Endothelial cell of umbilical vein (primary cell): Measurements from ENCODE around the gene DNAJA4.

Experiments
- EZH2 ChIP-seq: IDR thresholded peaks from 2 replicates; pipeline ENCODE4 v1.6.1; 2012; ENCODE audit warnings: borderline replicate concordance, low read depth, mild to moderate bottlenecking, moderate library complexity, low read length, inconsistent platforms; ENCODE audit not compliant: severe bottlenecking
- JUN ChIP-seq: IDR thresholded peaks from 2 replicates; pipeline ENCODE4 v1.6.1; 2011; ENCODE audit warnings: borderline replicate concordance, low read depth; ENCODE audit not compliant: insufficient read length, insufficient read depth
- POLR2A ChIP-seq: IDR thresholded peaks from 2 replicates; pipeline ENCODE4 v1.6.1; 2012; ENCODE audit warnings: low read depth, mild to moderate bottlenecking, control low read depth, low read length
- TF ChIP-seq, protein P1 (sequence below), 2 donors: IDR thresholded peaks; 1 replicate in 1 of 2; 2 replicates in 1 of 2; pipeline ENCODE4 v1.5.1; 2011; ENCODE audit warnings: low read length in 2 of 2, mild to moderate bottlenecking in 2 of 2, moderate library complexity in 2 of 2, control low read depth in 1 of 2, inconsistent platforms in 1 of 2, low read depth in 1 of 2; ENCODE audit not compliant: insufficient read depth in 1 of 2; ENCODE audit errors: extremely low read depth in 1 of 2
- TF ChIP-seq, protein P2 (sequence below): IDR thresholded peaks from 2 replicates; pipeline ENCODE4 v1.6.1; 2011; ENCODE audit not compliant: insufficient read depth, insufficient read length

DNA sequence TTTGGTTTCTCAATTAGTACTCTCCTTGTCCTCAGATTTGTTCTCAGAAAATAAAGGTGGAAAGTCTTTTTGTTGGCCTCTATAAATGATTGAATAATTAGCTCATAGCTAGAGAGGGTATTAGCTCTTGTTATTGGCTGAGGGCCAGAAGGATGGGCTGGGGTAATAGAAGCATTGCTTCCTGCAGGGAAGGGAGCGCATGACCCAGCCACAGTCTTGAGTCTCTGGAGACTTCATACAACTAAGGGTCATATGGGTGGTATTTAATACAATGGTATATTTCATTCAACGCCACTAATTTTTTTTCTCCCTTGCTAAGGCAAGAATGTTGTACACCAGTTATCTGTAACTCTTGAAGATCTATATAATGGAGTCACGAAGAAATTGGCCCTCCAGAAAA, 8.4 kb downstream of the DNAJA4 start:
- TF ChIP-seq, protein P1, sequence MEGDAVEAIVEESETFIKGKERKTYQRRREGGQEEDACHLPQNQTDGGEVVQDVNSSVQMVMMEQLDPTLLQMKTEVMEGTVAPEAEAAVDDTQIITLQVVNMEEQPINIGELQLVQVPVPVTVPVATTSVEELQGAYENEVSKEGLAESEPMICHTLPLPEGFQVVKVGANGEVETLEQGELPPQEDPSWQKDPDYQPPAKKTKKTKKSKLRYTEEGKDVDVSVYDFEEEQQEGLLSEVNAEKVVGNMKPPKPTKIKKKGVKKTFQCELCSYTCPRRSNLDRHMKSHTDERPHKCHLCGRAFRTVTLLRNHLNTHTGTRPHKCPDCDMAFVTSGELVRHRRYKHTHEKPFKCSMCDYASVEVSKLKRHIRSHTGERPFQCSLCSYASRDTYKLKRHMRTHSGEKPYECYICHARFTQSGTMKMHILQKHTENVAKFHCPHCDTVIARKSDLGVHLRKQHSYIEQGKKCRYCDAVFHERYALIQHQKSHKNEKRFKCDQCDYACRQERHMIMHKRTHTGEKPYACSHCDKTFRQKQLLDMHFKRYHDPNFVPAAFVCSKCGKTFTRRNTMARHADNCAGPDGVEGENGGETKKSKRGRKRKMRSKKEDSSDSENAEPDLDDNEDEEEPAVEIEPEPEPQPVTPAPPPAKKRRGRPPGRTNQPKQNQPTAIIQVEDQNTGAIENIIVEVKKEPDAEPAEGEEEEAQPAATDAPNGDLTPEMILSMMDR (IDR thresholded peaks at IDR 0.05; ENCODE audit: extremely low read depth in 1 of 2, insufficient read depth in 1 of 2, low read depth in 1 of 2, low read length in 2 of 2) = no peak
- TF ChIP-seq POLR2A (no peak), EZH2 (no peak), JUN (no peak)
- TF ChIP-seq, protein P2, sequence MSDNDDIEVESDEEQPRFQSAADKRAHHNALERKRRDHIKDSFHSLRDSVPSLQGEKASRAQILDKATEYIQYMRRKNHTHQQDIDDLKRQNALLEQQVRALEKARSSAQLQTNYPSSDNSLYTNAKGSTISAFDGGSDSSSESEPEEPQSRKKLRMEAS = no peak
